Breast epithelium (tissue), 4 donors: ENCODE data around the gene EIF4E3. TPM values are rescaled to one million over a fixed set of nuclear protein-coding genes. Genes with fewer than 3 reads are reported as not detected.

ENCODE experiments used
- DNase-seq, 2 donors: peaks; one replicate each; pipeline ENCODE4 v3.0.0-alpha.2; 2019; ENCODE audit warnings: low spot score in 2 of 2
- H3K27ac ChIP-seq, 2 donors: fragments of 200-600 bp; sonication (generic) in 1 of 2; one replicate each; pipeline ENCODE4 v1.5.1; 2016 to 2019; ENCODE audit warnings: mild to moderate bottlenecking in 1 of 2
- H3K27me3 ChIP-seq, 2 donors: fragments of 200-600 bp; sonication (generic) in 1 of 2; one replicate each; pipeline versions ENCODE4 v1.5.1 to v1.6.0; 2017 to 2019; ENCODE audit warnings: control low read depth in 1 of 2, mild to moderate bottlenecking in 1 of 2
- H3K36me3 ChIP-seq: fragments of 200-600 bp; one replicate; pipeline ENCODE4 v1.5.1; 2019
- H3K4me1 ChIP-seq, 2 donors: fragments of 200-600 bp; sonication (generic); one replicate each; pipeline ENCODE4 v1.5.1; 2016 to 2019; ENCODE audit warnings: control low read depth in 1 of 2
- H3K4me3 ChIP-seq, 3 donors: fragments of 200-600 bp; sonication (generic); 1 replicate in 2 of 3; 2 replicates in 1 of 3; pipeline ENCODE4 v1.5.1; 2016 to 2019; ENCODE audit warnings: mild to moderate bottlenecking in 3 of 3, moderate library complexity in 2 of 3
- H3K9me3 ChIP-seq, 2 donors: fragments of 200-600 bp; sonication (generic) in 1 of 2; one replicate each; pipeline ENCODE4 v1.5.1; 2016 to 2019; ENCODE audit warnings: control low read depth in 1 of 2
- CTCF ChIP-seq, 3 donors: fragments of 450-650 bp; IDR thresholded peaks; one replicate each; pipeline ENCODE4 v1.5.1; 2016 to 2017; ENCODE audit warnings: antibody characterized with exemption in 3 of 3, mild to moderate bottlenecking in 3 of 3, moderate library complexity in 3 of 3
- POLR2A ChIP-seq: fragments of 450-650 bp; IDR thresholded peaks from one replicate; pipeline ENCODE4 v1.6.1; 2016; ENCODE audit warnings: antibody characterized with exemption, mild to moderate bottlenecking, moderate library complexity
- POLR2AphosphoS5 ChIP-seq, 3 donors: sonication (generic); formaldehyde crosslinking; IDR thresholded peaks; one replicate each; pipeline ENCODE4 v1.6.1; 2017; ENCODE audit warnings: antibody characterized with exemption in 3 of 3
- intact Hi-C: fragments of 100-400 bp; cut with DNase I; formaldehyde crosslinking; loops from one replicate; pipeline ENCODE4 v1.15.1; 2023; ENCODE audit warnings: low total_unique reads
- total RNA-seq, 3 donors: library from RNA; depleted of rRNA; stranded (reverse); fragments of >200 nt; gene quantifications; one replicate each; pipeline ENCODE4 v1.1.0, GENCODE V29; 2016

EIF4E3 gene
- total RNA-seq, 3 donors from 2014 or later, result 16.1 to 34.4 (median 19.3) TPM

DNA sequence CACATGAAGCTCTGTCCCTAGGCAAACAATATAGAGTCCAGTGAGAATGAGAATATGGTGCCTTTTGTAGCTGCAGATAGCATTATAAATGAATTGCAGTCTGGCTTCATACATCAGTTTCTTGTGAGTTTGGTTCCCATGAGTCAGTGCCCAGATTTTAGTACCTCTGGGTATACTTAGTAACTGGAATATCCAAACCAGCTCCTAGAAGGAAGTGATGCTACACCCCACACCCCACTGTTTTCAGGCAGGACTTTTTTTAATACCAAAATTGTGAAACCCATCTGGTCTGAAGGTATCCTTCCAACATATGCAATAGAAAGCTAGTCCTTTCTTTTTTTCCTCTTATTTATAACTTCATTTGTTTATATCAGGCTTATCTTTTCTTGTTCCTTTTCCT lies 99.5 kb downstream of the EIF4E3 start:
- Histone ChIP-seq H3K27me3 (no peaks in the 10 kb centered on the region), H3K27ac (no peak overlapping the region), H3K9me3 (no peaks in the 10 kb centered on the region), H3K4me1 (no peaks in the 10 kb centered on the region), H3K4me3 (no peak overlapping the region), H3K36me3 (no peaks in the 10 kb centered on the region)
- DNase-seq, result no peak
- intact Hi-C loops, result no loop called here
- TF ChIP-seq CTCF (IDR thresholded peaks at IDR 0.05) (no peak), POLR2A (no peak), POLR2AphosphoS5 (IDR thresholded peaks at IDR 0.05) (no peak)

Other genes starting within 250 kb of the EIF4E3 start
- 100 to 1,000 TPM in 2 of 3 donors, 10 to 100 TPM in 1; 61.9 to 267 (median 146) TPM for gene FOXP1, start 141.7 kb downstream of the EIF4E3 start, total RNA-seq
- gene GPR27, start 28.5 kb upstream of the EIF4E3 start, total RNA-seq, result 1 to 10 TPM in 2 of 3 donors, under 1 TPM in 1; 0.32 to 4.0 (median 2.0) TPM
- gene PROK2, start 59.7 kb upstream of the EIF4E3 start, total RNA-seq, result not detected